NCI-H1417 treated with DMSO at 0.1 percent for 48 hours (cell line): ENCODE results near the gene CCIN.
"Not testable (repeated sequence)": the region's sequence is repeated elsewhere in the genome, so short reads cannot be mapped to it uniquely, and the experiment has no call there.

ENCODE experiments used
- DNase-seq: peaks from one replicate; lab custom pipeline; 2025; lab: John Stamatoyannopoulos, UW

The CCIN gene

DNA sequence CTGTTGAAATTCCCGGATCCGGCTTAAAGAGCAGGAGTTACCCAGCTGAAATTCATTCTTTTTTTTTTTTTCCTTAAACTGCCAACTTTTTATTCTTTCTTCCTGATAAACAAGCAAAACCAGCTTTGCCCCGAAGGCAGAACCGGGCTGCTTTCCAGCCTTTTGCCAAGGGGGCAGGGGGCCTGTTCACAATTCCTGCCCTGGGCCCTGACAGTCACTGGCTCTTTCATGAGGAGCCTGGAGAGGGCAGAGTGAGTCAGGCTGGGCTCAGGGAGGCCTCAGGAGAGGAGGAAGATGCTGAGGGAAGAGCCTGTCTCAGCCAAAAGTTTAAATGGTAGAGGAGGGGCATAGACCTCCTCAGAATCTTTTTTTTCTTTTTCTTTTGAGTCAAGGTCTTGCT is 27.9 kb upstream of the CCIN start:
- DNase-seq, result no peak

DNA sequence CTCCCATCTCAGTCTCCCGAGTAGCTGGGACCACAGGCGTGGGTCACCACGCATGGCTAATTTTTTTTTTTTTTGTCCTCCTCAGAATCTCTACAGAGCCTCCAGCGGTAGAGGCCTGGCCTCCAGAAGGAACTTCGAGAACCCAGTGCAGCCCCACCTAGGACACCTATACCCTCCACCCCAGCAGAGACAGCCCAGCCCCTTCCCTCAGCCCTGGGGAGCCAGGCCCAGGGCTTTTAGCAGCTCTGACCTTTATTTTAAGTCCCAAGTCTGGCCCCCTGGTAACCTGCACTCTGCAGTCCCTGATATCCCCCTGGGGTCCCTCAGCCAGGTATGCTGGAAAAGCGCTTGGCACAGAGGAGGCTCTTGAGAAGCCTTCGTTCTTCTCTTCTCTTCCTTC is 27.4 kb upstream of the CCIN start:
- no peak for DNase-seq

- DNase-seq, result no peak
Observed at GRCh38 chr9:36142510-36143244, 26.5 kb upstream of the CCIN start.

- DNase-seq, result no peak
Observed at GRCh38 chr9:36143245-36143641, 25.9 kb upstream of the CCIN start.

DNA sequence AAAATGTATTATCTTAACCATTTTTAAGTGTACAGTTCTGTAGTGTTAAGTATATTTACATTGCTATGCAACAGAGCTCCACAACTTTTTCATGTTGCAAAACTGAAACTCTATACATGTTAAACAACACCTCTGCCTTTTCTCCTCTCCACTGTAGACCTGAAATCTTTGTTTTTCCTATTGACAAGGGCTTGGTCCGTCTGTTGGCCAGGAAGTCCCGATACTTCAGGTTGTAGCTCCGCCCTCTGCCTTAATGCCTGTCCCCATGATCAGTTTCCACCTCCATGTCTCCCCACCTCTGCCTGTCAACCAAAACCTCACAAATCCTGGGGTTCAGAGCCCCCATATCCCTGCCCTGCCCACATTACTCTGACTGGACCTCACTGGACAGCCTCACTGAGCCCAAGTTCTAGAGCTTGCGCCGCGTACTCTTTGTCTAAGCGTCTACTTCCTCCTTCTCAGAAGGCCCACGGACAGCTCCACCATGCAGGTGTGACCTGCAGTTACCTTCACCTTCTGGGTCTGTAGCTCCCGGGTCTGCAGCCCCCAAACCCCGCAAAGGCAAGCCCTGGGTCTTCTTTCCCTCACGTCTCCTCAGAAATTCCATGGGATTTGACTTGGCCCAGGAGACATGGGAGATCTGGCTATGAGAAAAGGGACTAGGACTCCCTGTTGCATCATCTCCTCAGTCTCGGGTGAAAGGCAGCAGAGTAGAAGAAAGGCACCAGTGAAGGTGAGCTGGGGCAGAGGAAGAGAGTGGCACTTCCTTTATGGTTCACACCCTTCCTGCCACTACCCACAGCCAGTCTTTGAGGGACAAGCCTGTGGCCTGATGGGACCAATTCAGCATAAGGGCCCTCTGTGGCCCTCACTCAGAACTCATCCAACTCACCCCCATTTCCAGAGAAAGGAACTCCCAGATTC is 24.6 kb upstream of the CCIN start:
- DNase-seq, result no peak

- DNase-seq, result no peak
Observed at GRCh38 chr9:36145970-36146369, 23.2 kb upstream of the CCIN start.

DNA sequence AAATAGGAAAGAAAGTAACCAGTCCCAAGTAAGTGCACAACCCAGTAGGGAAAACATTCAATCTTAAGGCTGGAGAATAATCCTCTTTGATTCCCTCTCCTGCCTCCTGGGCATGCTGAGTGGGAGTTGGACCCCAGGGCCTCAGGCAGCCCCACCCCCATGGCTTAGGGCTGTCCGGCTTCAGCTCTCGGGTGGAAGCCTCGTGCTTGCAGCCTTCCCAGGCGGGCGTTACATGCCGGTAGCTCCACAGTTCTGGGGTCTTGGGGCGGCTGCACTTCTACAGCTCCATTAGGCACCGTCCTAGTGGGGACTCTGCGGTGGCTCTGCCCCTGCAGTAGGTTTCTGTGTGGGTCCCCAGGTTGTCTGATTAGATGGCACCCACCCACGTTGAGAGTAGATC is 22.5 kb upstream of the CCIN start:
- DNase-seq, result no peak

DNA sequence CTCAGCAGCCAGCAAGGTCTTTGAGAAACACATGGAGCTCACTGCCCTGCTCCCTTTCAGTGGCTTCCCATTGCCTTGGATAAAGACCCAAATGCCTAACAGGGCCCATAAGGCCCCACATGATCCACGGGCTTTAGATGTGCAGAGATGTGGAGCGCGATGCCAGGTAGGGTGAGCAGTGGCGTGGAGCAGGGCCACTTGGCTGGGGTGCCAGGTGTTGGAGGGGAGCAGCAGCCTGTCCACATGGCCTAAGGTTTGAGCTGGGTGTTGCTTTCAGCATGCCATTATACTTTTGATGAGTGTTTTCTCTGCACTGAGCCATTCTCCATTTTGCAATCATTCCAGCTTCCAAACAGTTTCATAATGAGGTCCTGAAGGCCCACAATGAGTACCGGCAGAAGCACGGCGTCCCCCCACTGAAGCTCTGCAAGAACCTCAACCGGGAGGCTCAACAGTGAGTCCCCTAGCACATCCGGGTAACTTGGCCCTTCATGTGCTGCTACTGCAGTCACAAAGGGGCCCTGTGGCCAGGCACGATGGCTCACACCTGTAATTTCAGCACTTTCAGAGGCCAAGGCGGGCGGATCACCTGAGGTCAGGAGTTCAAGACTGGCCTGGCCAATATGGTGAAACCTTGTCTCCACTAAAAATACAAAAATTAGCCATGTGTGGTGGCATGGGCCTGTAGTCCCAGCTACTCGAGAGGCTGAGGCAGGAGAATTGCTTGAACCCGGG is 21.6 kb upstream of the CCIN start:
- DNase-seq, result no peak

DNA sequence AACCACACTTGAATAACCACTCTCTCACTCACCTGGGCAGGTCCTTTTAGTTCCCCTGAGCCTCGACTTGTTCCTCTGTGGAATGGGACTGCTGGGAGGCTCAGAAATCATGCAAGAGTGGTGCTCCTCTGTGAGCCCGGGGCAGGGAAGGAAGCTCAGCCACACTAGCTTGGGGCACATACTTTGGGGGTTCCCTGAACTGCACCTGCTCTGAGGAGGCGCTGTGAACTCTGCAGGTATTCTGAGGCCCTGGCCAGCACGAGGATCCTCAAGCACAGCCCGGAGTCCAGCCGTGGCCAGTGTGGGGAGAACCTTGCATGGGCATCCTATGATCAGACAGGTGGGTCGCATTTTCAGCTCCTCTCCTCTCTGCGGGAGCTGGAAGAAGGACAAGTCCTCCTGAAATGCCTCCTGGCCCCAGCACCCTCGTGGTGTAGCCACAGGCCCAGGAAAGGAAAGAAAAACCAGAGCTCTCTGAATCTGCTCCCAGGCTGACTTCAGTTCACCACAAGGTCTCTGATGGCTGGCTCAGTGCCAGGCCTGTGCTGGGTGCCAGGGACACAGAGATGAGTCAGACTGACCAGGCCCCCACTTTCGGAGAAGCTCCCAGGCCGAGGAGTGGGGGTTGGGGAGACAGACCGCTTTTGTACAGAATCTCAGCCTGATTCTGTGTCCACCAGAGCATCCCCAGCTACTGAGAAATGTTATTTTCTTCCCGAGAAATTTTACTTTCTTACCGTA is 20.7 kb upstream of the CCIN start:
- no peak for DNase-seq

GRCh38 chr9:36149197-36149596 is 20.0 kb upstream of the CCIN start:
- no peak for DNase-seq

DNA sequence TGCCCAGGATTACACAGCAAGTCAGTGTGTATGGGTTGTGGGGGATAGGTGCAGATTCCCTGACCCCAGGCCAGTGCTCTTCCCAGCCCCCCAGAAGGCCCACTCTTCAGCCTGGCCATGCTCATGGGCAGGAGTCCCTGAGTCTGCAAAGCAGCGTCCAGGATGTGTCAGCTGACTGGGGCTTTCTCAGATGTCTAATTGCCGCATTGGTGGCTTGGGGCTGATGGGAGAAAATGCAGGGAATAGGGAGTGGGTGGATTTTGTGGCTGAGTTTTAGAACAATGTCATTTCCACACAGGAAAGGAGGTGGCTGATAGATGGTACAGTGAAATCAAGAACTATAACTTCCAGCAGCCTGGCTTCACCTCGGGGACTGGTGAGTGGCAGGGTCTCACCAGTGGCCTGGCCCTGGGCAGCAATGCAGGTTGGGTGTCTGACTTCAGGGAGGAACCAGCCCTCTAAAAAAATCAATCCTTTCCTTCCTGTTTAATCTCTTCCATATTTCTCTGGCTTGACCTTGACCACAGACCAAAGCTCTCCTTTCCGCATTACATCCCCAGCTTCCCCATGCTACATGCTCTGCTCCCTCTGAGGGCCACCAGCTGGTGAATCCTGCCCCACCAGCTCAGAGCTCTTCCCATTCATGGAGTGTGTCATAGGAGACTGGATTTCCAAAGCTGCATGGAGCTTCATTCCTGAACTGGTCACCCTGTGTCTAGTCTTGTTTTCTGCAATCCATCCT is 18.4 kb upstream of the CCIN start:
- no peak for DNase-seq

DNA sequence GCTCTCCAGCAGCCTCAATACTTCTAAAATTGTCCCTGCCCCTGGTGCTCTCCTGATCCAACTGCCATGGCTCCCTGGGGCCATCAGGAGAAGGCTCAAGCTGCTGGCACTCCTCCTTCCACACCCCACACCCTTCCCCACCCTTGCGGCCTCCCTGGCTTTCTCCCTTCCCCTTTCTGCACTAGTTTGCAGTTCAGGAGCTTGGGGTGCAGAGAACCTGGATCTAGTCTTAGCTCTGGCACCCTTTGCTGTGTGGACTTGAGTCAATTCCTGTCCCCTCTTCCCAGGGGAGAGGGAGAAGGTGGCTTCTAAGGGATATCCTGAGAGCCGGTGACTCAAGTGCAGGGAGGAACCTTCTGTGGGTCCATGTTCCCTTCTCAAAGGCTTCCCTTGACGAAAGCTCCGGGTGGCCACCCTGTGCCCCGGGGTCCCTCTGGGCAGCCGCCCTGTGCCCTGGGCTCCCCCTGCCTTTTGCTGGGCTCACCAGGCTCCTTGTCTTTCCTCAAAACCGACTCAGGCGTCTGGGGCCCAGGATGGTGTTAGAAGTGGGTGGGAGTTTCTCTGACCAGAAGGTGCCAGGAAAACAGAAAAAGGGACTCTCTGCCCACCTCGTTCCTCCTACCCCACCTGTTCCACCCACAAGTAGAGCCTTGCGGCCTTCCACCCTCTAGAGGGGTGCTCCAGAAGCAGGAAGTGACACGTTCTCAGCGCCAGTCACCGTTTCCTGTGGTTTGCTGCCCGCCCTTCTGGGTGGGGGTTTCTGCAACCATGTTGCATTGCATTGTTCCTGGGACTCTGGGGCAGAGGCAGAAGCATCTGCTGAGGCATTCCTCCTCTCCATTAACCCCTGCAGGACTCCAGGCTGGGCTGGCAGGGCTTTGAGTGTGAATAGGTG is 17.6 kb upstream of the CCIN start:
- DNase-seq, result no peak

DNA sequence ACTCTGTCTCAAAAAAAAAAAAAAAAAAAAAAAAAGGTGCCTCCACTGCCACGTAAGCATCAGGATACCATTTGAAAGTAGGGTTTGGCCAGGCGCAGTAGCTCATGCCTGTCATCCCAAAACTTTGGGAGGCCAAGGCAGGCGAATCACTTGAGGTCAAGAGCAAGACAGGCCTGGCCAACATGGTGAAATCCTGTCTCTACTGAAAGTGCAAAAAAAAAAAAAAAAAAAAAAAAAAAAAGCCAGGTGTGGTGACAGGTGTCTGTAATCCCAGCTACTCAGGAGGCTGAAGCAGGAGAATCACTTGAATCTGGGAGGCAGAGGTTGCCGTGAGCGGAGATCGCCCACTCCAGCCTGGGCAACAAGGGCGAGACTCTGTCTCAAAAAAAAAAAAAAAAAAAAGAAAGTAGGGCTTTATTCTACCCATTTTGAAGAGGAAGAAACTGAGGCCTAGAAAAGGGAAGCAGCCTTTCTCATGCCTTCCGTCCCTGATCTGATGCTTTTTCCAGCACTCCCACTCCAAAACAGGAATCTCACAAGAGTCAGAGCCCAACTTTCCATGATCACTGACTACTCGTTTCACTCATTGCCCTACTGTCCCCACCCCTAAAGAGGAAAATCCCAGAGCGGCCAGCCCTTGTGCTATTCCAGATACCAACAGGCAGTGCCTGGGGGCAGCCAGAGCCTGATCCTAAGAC is 16.3 kb upstream of the CCIN start:
- no peak for DNase-seq

DNA sequence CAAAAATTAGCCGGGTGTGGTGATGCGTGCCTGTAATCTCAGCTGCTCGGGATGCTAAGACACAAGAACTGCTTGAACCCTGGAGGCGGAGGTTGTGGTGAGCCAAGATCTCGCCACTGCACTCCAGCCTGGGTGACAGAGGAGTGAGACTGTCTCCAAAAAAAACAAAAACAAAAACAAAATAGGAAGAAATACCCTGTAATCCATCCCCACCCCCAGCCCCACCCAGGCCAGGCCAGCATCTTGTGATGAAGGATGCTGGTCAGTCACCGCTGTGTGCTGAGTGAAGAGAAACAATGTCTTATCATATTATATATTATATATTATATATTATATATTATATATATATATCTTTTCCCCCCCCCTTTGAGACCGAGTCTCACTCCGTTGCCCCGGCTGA is 15.4 kb upstream of the CCIN start:
- DNase-seq, result no peak

DNA sequence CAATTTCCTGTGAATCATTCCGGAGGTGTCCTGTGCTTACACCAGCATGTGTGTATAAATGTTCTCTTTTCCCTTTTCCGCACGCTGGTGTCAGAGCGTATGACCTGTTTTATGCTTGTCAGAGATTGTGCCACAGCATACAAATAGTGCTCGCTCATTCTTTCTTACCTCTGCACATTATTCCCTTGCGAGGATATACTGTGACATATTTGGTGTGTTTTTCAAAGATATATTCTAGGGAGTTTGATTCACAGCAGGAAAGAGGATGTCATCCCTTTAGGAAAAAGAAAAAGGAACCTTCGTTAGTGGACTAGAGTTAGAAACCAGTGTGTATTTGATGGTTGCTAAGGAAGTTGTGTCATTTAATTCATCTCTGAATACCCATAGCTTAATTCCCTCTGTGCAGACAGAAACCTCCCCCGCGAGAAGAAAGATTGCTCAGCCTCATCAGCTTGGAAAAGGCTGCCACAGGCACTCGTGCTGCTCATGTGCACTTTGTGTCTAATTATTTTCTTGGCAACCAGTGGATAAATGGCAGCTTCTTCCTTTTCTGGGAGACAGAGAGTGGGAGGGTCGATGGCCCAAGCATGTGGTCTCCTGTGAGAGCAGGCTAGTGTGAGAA is 14.7 kb upstream of the CCIN start:
- no peak for DNase-seq

DNA sequence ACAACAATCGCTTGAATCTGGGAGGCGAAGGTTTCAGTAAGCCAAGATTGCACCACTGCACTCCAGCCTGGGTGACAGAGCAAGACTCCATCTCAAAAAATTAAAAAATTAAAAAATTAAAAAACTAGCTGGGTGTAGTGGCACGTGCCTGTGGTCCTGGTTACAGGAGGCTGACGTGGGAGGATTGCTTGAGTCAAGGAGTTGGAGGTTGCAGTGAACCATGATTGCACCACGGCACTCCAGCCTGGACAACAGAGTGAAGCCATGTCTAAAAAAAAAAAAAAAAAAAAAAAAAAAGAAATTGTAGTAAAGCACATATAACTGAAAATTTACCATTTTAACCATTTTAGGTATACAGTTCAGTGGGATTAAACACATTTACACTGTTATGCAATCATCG is 13.1 kb upstream of the CCIN start:
- no peak for DNase-seq

DNA sequence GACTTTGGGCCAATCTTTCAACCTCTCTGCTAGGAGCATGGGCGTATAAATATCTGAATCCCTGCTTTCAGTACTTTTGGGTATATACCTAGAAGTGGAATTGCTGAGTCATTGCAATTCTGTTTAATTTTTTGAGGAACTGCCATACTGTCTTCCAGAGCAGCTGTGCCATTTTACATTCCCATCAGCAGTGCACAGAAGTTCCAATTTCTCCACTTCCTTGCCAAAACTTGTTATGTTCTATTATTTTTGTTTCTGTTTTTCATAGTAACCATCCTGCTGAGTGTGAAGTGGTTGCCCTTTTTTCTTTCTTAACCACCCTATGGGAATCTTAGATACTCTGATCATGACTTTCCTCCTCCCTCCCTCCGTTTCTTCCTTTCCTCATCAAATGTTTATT is 11.1 kb upstream of the CCIN start:
- no peak for DNase-seq

DNA sequence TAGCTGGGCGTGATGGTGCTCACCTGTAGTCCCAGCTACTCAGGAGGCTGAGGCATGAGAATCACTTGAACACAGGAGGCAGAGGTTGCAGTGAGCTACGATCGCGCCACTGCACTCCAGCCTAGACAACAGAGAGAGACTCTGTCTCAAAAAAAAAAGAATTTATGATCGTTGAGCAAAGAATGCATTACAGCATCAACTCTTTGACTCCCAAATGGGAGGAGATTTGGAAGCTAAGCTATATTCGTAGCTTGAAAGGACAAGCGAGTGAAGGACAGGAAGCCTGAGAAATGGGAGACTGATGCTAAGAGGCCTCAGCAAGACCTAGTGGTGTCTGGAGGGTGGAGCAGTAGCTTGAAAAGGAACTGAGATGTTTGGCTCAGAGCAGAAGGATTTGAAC is 10.3 kb upstream of the CCIN start:
- DNase-seq, result no peak

GRCh38 chr9:36159509-36159908 is 9.7 kb upstream of the CCIN start:
- DNase-seq, result not testable (repeated sequence)
